Endothelial cell of umbilical vein (primary cell): ENCODE data around the gene FCN1.

Source experiments
- CTCF ChIP-seq, 2 donors: IDR thresholded peaks; 1 replicate in 1 of 2; 2 replicates in 1 of 2; pipeline ENCODE4 v1.5.1; 2011; ENCODE audit warnings: low read length in 2 of 2, mild to moderate bottlenecking in 2 of 2, moderate library complexity in 2 of 2, control low read depth in 1 of 2, inconsistent platforms in 1 of 2, low read depth in 1 of 2; ENCODE audit not compliant: insufficient read depth in 1 of 2; ENCODE audit errors: extremely low read depth in 1 of 2
- EZH2 ChIP-seq: IDR thresholded peaks from 2 replicates; pipeline ENCODE4 v1.6.1; 2012; ENCODE audit warnings: borderline replicate concordance, low read depth, mild to moderate bottlenecking, moderate library complexity, low read length, inconsistent platforms; ENCODE audit not compliant: severe bottlenecking
- FOS ChIP-seq: IDR thresholded peaks from 2 replicates; pipeline ENCODE4 v1.6.1; 2011; ENCODE audit warnings: mild to moderate bottlenecking, low read length, moderate library complexity, borderline replicate concordance; ENCODE audit not compliant: insufficient read depth
- JUN ChIP-seq: IDR thresholded peaks from 2 replicates; pipeline ENCODE4 v1.6.1; 2011; ENCODE audit warnings: borderline replicate concordance, low read depth; ENCODE audit not compliant: insufficient read length, insufficient read depth
- MAX ChIP-seq: IDR thresholded peaks from 2 replicates; pipeline ENCODE4 v1.6.1; 2011; ENCODE audit not compliant: insufficient read depth, insufficient read length
- MYC ChIP-seq: IDR thresholded peaks from one replicate; pipeline ENCODE4 v1.6.1; 2011; ENCODE audit warnings: mild to moderate bottlenecking, low read depth, low read length
- POLR2A ChIP-seq: IDR thresholded peaks from 2 replicates; pipeline ENCODE4 v1.6.1; 2012; ENCODE audit warnings: low read depth, mild to moderate bottlenecking, control low read depth, low read length
- POLR2AphosphoS5 ChIP-seq: IDR thresholded peaks from 2 replicates; pipeline ENCODE4 v1.6.1; 2012; ENCODE audit warnings: low read depth, mild to moderate bottlenecking, control low read depth, low read length, moderate library complexity; ENCODE audit not compliant: insufficient read depth

GRCh38 chr9:134930398-134930797, 12.7 kb upstream of the FCN1 start:
- TF ChIP-seq JUN, result no peak
- no peak for TF ChIP-seq POLR2A
- TF ChIP-seq CTCF (IDR thresholded peaks at IDR 0.05; ENCODE audit: extremely low read depth in 1 of 2, insufficient read depth in 1 of 2, low read depth in 1 of 2, low read length in 2 of 2), result no peak
- TF ChIP-seq POLR2AphosphoS5, result no peak
- TF ChIP-seq MAX, result no peak
- no peak for TF ChIP-seq FOS
- no peak for TF ChIP-seq EZH2
- no peak for TF ChIP-seq MYC
